Measurements from ENCODE around the gene SDCBP2. TPM values are rescaled to one million over a fixed set of nuclear protein-coding genes. Genes with fewer than 3 reads are reported as not detected.

SDCBP2 gene
- total RNA-seq, 1 experiment from 2014 or later = 3.3 TPM

DNA sequence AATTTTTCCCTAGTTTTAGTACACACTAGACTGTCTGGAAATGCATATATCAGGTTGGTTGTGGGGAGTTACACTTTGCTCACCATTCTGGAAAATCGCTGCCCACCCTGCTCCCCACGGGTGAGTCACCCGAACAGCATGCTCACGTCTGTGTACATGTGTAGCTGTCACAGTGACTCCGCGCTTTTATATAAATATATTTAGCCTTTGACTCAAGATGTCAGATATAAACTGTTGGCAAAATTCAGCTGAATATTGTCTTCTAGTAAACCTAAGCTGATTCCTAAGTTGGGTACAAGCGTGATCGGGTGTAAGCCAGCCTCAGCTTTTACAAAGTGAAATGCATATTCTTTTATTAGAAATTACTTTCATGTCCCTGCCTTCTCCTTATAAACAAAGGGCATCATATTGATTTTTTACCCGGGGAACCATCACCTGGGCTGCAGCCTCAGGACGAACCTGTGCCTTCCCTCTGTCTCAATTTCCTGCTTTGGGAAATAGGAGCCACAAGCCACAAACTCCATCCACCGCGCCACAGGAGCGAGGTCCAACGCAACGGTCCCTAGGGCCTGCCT is 4.3 kb downstream of the SDCBP2 start:
- Mint-ChIP-seq H3K27me3 (ENCODE audit: low read depth) (peaks cover 8% of the 10 kb centered on the region), H3K27ac (no peak overlapping the region), H3K36me3 (no peaks in the 10 kb centered on the region), H3K9me3 (no peaks in the 10 kb centered on the region), H3K4me3 (no peak overlapping the region), H3K4me1 (peaks cover 7% of the 10 kb centered on the region; the same call in 1 of the 2 replicates)
- ChIA-PET POLR2A (no interaction called here), CTCF (interaction anchor here (0.7 to 1.6 kb wide), 4 partner anchors 10 to 143 kb away, joined by 3 to 5 read pairs (median 4); partner anchors contain the start of gene NSFL1C)
- DNase-seq (ENCODE audit: low spot score) (no peak), ATAC-seq (no peak)
- TF ChIP-seq ZNF423 (CRISPR knock-in tag; IDR thresholded peaks at IDR 0.05) (no peak), NR2C2 (CRISPR knock-in tag; IDR thresholded peaks at IDR 0.05) (no peak), ZNF121 (CRISPR knock-in tag; IDR thresholded peaks at IDR 0.05) (no peak), ESRRA (CRISPR knock-in tag; IDR thresholded peaks at IDR 0.05; ENCODE audit: borderline replicate concordance) (no peak), IRF2 (CRISPR knock-in tag; IDR thresholded peaks at IDR 0.05; ENCODE audit: borderline replicate concordance, low read depth) (no peak), JUN (CRISPR knock-in tag; IDR thresholded peaks at IDR 0.05) (no peak), SP1 (CRISPR knock-in tag; conservative IDR thresholded peaks at IDR 0.05) (no peak), JAZF1 (CRISPR knock-in tag; IDR thresholded peaks at IDR 0.05) (no peak), HMGA2 (CRISPR knock-in tag; IDR thresholded peaks at IDR 0.05) (no peak), TCF7 (CRISPR knock-in tag; IDR thresholded peaks at IDR 0.05; ENCODE audit: low read depth) (no peak), NFATC4 (CRISPR knock-in tag; IDR thresholded peaks at IDR 0.05) (no peak)
- TF ChIP-seq, protein P1, sequence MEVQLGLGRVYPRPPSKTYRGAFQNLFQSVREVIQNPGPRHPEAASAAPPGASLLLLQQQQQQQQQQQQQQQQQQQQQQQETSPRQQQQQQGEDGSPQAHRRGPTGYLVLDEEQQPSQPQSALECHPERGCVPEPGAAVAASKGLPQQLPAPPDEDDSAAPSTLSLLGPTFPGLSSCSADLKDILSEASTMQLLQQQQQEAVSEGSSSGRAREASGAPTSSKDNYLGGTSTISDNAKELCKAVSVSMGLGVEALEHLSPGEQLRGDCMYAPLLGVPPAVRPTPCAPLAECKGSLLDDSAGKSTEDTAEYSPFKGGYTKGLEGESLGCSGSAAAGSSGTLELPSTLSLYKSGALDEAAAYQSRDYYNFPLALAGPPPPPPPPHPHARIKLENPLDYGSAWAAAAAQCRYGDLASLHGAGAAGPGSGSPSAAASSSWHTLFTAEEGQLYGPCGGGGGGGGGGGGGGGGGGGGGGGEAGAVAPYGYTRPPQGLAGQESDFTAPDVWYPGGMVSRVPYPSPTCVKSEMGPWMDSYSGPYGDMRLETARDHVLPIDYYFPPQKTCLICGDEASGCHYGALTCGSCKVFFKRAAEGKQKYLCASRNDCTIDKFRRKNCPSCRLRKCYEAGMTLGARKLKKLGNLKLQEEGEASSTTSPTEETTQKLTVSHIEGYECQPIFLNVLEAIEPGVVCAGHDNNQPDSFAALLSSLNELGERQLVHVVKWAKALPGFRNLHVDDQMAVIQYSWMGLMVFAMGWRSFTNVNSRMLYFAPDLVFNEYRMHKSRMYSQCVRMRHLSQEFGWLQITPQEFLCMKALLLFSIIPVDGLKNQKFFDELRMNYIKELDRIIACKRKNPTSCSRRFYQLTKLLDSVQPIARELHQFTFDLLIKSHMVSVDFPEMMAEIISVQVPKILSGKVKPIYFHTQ (CRISPR knock-in tag; IDR thresholded peaks at IDR 0.05) = no peak

DNA sequence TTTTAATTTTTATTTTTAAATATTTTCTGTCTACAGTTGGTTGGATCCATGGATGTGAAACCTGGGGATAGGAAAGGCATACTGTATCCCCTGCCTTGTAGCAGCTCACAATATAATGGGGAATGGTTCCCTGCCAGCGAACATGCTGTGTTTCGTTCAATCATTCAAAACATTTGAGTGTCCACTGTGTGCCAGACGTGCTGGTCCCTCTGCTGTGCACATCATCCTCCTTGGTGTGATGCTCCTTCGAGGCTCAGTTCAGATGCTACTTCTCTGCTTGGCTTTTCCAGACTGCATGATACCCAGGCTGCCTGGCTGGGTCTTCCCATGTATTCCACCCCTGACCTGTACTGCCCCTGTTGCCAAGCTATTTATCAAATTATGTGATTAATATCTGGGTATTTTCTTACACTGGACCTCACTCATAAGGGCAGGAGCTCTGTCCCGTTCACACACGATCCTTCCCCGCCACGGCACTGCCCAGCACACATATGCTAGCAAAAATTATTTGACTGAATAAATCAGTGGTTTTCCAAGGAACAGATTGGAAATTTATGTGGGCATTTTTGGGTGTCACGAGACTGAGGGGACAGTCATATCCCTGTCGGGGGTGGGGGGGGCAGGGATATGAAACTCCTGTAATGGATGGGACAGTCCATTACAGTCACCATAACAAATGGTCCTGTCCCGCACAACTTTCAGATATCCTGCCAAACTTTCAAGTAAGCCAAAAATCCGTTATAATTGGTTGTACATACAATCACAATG is 4.9 kb downstream of the SDCBP2 start:
- TF ChIP-seq ZNF232 (CRISPR knock-in tag; IDR thresholded peaks at IDR 0.05) (no peak), HMGA2 (CRISPR knock-in tag; IDR thresholded peaks at IDR 0.05) (no peak), ZNF671 (CRISPR knock-in tag; IDR thresholded peaks at IDR 0.05) (no peak), NR2C2 (CRISPR knock-in tag; IDR thresholded peaks at IDR 0.05) (no peak), JUN (CRISPR knock-in tag; IDR thresholded peaks at IDR 0.05) (no peak), NR3C1 (CRISPR knock-in tag; conservative IDR thresholded peaks at IDR 0.05; ENCODE audit: low read depth) (no peak)
- TF ChIP-seq, protein P2, sequence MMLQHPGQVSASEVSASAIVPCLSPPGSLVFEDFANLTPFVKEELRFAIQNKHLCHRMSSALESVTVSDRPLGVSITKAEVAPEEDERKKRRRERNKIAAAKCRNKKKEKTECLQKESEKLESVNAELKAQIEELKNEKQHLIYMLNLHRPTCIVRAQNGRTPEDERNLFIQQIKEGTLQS (CRISPR knock-in tag; conservative IDR thresholded peaks at IDR 0.05) = no peak
- TF ChIP-seq, protein P3, sequence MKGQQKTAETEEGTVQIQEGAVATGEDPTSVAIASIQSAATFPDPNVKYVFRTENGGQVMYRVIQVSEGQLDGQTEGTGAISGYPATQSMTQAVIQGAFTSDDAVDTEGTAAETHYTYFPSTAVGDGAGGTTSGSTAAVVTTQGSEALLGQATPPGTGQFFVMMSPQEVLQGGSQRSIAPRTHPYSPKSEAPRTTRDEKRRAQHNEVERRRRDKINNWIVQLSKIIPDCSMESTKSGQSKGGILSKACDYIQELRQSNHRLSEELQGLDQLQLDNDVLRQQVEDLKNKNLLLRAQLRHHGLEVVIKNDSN (CRISPR knock-in tag; IDR thresholded peaks at IDR 0.05) = no peak
- TF ChIP-seq, protein P4, sequence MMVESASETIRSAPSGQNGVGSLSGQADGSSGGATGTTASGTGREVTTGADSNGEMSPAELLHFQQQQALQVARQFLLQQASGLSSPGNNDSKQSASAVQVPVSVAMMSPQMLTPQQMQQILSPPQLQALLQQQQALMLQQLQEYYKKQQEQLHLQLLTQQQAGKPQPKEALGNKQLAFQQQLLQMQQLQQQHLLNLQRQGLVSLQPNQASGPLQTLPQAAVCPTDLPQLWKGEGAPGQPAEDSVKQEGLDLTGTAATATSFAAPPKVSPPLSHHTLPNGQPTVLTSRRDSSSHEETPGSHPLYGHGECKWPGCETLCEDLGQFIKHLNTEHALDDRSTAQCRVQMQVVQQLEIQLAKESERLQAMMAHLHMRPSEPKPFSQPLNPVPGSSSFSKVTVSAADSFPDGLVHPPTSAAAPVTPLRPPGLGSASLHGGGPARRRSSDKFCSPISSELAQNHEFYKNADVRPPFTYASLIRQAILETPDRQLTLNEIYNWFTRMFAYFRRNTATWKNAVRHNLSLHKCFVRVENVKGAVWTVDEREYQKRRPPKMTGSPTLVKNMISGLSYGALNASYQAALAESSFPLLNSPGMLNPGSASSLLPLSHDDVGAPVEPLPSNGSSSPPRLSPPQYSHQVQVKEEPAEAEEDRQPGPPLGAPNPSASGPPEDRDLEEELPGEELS (CRISPR knock-in tag; IDR thresholded peaks at IDR 0.05) = no peak
- TF ChIP-seq, protein P5, sequence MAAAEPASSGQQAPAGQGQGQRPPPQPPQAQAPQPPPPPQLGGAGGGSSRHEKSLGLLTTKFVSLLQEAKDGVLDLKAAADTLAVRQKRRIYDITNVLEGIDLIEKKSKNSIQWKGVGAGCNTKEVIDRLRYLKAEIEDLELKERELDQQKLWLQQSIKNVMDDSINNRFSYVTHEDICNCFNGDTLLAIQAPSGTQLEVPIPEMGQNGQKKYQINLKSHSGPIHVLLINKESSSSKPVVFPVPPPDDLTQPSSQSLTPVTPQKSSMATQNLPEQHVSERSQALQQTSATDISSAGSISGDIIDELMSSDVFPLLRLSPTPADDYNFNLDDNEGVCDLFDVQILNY (CRISPR knock-in tag; IDR thresholded peaks at IDR 0.05) = no peak
- H3K4me1 Mint-ChIP-seq = peaks cover 7% of the 10 kb centered on the region; the same call in 1 of the 2 replicates
- ATAC-seq (no peak), DNase-seq (ENCODE audit: low spot score) (no peak)
- ChIA-PET CTCF (interaction anchor here (0.7 to 2.7 kb wide), 3 partner anchors 11 to 15 kb away, joined by 3 to 33 read pairs (median 3); no protein-coding TSS in a partner anchor), POLR2A (no interaction called here)
- peaks cover 9% of the 10 kb centered on the region for H3K27me3 Mint-ChIP-seq (ENCODE audit: low read depth)
- no peaks in the 10 kb centered on the region for H3K36me3 Mint-ChIP-seq
- H3K4me3 Mint-ChIP-seq = no peak overlapping the region
- no peaks in the 10 kb centered on the region for H3K9me3 Mint-ChIP-seq
- no peak overlapping the region for H3K27ac Mint-ChIP-seq
